Kidney tubule cell (primary cell): ENCODE results near the gene CCDC185.

Experiments
- DNase-seq: peaks from one replicate; pipeline ENCODE4 v3.0.0-alpha.2; 2018; ENCODE audit warnings: low spot score

CCDC185 gene

DNA sequence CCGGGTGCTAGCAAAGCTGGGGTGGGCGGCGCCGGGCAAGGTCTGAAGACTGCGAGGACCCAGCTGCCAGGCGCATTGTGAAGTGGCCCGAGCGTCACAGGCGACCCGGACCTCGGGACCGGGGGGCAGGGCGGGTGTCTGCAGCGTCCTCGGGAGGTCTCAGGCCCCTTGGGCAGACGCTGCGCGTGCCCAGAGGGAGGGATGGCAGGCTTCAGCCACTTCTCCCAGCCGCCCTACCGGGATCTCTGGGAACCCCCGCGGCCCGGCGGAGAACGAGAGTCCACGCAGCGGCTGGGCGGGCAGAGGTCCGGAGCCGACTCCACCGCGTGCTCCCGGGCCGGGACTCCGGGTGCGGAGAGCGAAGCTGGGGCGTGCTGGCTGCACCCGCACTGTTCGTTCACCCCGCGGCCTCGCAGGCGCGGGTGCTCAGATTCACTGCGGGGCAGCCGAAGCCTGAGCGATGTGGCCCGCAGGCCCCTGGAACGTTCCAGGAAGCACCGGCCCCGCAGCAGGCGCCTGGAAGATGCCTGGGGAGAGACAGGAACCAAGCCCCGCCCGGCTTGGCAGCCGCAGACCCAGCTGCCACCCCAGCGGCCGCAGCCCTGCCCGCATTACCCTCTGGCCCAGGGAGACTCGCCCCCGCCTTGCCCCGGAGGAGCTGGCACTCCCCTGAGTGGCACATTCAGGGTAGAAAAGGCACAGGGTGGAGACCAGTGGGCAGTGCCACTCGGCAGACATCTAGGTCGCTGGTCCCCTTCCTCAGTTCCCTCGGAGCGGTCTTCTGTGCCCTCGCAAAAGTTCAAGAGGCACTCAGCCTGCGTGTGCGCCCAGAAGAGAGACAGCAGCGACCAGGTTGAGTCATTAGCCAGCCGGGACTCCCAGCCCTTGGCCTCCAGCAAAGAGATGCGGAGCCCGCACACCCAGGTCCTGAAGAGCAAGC, at the start of gene CCDC185:
CCDC185 (plus strand) TSS at position 141 of the 940 bp plus-strand sequence; CDS start at position 202, 61 bp downstream.
- DNase-seq: peak; percentile 24

DNA sequence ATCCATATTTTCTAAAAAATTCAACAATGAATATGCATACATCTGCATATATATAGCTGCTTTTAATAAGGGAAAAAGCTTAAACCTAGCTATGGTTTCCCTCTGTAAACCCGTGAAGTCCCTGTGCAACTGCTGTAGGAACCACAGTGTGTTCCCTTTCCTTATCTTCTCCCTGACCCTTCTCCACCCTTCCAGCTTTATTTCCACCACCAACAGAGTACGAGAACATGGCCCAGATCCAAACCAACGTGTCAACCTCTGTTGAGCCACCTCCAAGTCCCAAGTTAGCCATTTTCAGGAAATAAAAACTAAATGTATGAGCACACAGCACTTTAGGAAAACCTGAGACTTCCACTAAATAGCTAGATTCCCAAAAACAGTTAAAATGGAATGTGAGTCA, 49.5 kb upstream of the CCDC185 start:
- DNase-seq: no peak

DNA sequence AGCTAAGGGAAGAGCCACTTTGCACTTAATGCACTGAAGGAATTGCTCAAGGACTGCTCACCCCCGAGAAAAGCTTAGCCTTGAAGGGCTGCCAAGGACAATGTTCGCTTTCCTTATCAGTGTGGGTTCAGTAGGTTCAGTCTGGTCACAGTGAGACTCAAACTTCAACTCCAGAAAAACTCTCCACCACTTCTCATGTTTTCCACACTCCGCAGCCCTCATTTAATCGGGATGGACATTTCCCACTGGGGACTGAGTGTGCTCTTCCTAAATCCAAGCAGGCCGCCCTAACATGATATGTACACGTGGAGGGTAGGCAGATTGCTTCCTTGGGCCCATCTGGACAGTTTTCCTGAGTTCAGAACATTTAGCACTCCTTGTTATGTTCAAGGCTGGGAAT, 48.7 kb upstream of the CCDC185 start:
- DNase-seq: no peak

DNA sequence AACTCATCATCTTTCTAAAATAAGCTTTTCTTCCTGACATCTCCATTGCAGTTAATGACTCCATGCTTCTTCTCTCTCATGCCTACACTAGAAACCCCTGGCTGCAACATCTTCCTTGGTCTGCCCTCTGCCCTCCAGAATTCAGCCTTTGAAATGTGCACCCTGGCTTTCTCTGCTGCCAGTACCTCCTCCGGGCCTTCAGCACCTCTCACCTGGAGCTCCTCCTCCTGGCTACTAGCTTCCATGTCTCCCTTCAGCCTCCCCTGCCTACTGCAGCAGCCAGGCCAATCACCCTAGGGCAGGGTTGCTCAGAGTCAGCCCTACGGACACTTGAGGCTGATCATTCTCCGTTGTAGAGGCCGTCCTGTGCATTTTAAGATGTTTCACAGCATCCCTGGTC, 47.5 kb upstream of the CCDC185 start:
- no peak for DNase-seq

DNA sequence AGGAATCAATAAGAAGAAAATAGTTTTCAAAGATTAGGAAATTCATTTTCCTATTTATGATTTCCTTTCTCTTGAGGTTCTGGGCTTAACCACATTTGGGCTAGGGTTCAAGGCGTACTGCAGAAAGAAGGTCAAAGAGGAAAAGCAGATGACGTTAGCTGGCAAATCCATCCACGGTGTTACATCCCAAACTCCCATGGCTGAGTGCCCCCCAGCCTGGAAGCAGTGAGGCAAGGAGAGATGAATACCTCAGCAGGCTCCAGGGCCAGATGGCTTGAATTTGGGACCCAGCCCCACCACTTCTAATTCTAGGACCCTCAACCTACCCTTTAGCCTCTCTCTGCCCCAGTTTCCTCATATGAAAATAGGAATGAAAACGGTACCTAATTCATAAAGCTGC, 46.9 kb upstream of the CCDC185 start:
- DNase-seq: no peak

DNA sequence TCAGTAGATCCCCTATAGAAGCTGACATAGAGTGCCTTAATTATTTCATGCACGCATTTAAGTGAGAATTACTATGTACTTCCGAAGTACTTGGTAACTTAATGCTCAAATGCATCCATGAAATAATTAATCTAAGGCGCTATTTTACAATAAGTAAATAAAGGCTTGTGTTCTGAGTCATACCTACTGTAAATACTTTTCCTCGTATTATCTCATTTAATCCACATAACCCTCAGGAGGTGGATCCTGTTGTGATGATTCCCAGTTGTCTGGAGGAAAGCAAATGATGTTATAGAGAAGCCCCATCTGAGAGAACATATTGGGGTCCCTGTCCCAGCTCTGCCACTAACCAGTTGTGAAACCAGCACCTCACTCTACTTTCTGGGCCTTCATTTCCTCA, 45.6 kb upstream of the CCDC185 start:
- no peak for DNase-seq

DNA sequence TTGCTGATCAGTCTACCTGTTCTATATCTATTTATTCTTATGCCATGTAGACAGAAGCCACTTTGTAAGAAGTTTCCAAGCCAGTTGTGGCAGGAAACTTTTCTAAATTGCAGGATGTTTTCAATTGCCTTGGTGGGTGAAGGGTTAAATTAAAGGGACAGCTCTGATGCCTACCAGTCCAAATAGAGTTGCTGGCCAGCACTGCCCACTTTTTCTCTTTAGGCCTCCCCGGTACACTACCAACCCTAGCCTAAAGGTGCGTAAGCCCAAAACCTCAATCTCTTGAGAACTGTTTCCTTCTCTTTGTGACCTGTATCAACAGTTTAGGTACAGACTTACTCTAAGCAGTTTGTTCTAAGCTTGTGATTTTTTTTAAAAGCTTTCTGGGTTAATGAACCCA, 44.8 kb upstream of the CCDC185 start:
- DNase-seq: no peak

DNA sequence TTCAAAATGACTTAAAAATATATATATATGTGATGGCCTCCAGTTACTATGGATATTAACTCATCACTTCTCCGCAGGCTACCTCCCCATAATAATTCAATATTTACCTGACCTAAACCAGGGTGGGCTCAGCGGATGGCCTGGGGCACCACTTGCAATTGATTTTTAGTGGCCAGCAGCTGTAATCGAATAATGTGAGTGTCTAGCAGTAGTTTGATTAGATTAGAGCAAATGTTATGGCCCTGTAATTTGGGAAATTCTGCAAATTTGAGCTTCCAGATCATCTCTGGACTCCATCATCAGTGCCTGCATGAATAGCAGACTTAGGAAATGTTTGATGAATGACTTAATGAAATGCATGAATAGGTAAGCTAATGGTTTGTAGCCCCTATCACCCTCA, 44.0 kb upstream of the CCDC185 start:
- no peak for DNase-seq

DNA sequence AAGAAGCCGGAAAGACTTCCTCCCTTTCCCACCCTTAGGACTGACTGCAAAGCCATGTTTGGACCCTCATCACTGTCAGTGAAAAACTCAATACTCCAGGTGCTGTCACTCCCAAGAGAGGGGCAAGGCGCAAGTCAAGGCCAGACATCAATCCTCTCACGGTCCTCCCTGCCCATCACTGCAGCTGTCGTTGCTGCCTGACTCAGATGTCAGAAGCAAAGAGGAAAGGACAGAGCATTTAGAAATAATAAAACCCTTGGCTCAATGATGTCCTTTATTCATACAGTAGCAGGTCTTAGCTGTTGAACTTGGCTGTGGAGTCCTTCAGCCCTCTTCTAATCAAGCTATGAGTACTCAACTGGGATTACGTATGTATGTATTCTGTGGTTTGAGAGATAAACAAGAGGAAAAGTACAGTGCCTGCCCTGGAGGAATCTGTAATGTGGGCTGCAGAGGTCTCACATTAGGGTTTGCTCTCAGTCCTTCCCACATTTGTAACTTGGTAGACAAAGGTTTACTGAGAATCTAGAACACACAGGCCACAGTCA, 42.8 kb upstream of the CCDC185 start:
- DNase-seq: no peak

DNA sequence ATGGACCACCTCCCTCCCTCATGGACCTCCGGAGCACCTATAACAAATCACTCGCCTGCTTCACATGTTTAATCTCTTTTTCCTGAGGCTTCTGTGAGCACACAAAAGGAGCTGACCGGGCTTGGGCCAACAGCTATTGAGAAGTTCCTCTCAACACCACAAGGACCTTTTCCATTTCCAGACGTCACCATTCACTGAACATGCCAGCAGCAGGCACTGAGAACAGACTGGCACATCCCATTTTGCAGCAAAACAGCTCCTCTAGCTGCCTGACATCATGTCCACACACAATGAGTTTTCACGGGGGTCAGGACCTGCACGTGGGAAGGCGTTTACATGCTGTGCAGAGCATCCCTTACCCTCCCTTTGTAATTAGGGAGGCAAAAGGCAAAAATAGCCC, 40.3 kb upstream of the CCDC185 start:
- no peak for DNase-seq

DNA sequence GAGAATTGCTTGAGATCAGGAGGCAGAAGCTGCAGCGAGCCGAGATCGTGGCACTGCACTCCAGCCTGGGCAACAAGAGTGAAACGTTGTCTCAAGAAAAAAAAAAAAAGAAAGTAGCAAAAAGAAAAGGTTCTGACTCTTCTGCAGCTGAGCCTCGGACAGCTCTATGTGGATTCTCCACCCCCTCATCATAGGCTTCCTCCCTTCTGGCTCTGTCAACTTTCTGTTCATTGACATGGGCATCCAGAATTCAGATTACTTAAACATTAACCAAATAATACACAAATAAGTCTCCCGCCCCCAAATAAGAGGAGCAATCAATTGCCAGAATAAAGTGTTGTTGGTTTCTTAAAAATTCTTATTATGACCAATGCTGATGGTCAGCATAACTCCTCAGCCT, 39.3 kb upstream of the CCDC185 start:
- no peak for DNase-seq

DNA sequence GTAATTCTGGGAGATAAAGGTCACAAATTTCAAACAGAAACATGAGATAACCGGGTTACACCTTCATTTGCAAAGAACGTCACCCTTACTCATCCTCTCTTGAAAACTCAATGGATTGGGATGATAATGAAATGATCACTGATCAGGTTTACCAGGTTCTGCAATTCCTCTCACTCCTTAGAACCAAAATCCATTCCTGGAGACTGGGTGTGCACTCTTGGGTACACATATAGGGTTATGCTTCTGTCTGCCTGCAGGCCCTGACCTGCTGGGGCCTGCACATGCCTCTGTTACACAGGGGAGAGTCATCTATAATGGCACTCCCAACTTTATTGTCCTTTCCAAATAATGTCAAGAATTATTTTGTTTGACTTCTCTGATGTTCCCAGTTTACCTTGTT, 37.5 kb upstream of the CCDC185 start:
- no peak for DNase-seq

DNA sequence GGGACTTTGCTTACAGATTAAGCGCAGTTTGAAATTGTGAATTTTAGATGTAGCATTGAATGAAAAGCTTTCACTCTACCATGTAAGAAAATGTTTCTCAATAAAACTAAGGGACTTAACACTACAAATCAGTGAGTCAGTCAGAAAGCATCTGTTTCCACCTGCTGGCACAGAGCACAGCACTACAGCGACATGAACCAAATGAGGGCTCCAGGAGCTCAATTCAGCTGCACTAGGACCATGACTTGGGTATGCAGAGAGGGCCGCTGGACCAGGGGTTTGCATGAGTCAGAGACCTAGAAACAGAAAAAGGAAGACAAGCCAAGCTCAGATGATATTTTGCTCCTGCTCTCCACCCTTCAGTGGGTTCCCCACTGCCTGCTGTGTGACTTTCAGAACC, 34.4 kb upstream of the CCDC185 start:
- DNase-seq: peak; percentile 74

DNA sequence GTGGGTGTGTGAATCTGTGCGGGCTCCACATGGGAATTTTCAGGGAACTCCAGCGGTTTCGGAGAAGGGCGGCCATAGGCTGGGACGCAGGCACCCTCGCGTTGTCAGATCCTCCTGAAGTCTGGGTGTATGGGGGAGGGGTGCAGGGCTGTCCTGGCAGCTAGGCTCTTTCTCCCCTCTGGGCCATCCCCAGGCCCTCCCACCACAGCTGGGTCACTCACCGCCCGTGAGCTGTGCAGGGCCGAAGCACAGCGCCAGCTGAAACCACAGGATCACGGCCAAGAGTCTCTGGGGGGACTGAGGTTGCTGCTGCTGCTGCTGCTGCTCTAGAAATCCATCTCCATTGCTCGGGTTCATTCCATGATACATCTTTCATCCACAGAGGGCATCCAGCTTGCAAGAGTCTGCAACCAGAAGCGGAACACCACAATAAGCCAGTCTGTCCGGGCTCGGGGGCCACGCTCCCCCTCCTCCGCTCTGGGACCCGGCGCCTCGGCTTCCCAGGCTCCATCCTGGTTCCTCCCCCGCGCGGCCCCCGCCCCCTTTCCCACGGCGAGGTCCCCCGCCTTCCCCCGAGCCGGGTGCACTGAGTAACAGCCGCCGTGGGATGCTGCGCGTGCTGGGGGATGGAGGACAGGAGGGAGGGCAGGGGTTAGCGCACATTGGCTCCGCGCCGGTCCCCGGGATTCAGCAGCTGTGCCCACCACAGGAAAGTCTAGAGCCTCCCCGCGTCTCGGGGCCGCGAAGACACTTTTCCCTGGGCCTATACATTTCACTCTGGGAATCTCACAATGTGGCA, 30.0 kb upstream of the CCDC185 start:
- DNase-seq: no peak

DNA sequence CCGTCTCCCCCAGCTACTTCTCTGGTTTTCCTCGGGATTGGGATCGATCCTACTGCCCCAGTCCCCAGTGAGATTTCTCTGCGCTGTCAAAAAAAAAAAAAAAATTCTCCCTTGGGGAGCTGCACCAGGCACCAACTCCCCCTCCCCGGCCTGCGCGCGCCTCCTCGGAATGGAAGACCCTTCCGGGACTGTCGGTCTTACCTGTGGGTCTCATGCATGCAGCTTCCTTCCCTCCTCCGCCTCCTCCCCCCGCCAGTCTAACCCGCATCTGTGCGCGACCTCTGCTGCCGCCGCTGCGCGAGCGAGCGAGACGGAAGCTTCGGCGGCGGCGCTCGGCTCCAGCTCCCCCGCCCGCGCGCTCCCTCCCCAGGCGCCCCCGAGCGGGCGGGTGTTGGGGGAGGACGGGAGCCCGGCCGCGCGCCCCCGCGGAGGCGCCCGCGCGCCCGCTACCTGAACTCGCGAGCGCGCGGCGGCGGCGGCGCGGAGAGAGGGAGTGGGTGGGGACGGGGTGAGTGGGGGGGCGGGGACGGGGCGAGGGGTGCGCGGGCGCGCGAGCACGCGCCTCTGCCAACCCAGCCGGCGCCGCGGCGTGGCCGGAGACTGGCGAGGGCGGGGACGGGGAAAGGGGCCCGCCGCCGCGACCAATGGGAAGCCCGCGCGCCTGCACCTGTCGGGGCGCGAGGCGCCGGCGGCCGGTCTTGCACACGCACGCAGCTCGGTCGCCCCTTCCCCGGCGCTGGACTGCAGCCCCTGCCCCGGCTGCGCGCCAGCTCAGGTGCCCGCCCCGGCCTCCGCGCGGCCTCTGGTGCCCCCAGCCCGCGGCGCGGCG, 29.1 kb upstream of the CCDC185 start, which contains the start of gene SUSD4:
SUSD4 (minus strand) TSS at position 321 of the 829 bp plus-strand sequence. CDS start 751 bp downstream, outside the sequence.
- peak; percentile 52 for DNase-seq

DNA sequence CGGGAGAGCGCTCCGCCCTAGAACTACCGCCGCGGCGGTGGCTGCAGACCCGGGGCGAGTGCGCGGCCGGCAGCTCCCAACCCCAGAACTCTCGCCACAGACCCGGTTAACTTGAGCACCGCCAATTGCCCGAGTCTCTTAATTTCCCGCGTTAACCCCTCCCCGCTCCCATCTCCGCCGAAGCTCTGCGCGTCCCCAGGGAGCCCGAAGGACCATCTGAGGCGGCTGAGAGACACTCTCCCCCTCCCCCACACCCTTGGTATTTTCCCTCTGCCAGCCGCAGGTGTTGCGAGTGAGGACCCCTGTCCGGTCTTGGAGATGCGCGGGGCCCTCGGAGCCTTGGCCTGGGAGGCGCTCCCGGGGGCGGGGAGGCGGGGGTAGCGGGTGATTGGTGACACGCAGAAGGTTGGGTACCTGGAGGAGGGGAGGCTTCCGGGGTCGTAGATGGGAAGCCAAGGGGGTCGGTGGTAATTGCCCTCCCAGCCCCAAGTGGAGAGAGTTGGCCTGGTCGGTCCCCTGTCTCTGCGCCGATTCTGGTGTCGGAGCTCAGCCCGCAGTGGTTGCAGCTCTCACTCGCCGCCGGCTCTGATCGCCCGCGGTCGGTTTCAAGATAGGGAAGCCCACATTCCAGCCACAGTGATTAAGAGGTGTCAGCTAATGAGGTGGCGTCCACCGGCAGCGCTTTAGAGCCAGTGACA, 28.4 kb upstream of the CCDC185 start:
- peak; percentile 10 for DNase-seq

DNA sequence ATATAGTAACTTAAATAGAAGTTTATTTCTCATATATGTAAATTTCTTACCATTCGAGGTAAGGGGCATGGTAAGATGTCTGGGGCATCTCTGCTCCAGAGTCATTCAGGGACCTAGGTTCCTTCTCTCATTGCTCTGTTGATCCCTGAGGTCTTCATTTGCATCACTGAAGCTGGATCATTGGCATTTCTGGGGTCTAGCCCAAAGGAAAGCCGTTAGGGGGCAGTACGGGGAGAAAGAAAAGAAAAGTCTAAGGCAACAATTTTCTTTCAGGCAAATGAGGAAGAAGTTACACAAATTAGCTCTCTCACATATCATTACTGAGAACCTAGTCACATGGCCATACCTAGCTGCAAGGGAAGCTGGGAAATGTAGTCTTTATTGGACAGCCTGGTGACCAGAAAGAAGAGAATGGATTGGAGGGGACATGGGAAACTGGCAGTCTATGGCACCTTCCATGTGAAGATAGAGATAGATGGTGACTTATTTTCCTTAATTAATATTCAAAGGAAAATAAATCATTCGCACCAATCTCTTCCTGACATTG, 19.1 kb upstream of the CCDC185 start:
- no peak for DNase-seq

DNA sequence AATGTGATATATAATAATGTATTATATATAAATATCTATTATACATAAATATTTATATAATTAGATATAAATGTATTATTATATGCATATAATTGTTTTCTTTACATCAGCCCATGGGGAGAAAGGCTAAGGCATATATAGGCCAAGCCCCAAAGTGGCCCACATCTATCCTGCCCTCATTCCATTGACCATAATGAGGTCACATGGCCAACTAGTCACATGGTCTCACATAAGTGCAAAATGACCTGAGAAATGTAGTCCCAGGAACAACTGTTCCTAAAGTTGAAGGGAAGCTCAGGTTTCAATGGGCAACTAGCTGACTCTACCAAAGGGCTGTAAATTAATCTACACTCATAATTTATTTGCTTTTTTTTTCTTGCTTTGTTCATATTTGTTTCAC, 14.5 kb upstream of the CCDC185 start:
- DNase-seq: no peak

DNA sequence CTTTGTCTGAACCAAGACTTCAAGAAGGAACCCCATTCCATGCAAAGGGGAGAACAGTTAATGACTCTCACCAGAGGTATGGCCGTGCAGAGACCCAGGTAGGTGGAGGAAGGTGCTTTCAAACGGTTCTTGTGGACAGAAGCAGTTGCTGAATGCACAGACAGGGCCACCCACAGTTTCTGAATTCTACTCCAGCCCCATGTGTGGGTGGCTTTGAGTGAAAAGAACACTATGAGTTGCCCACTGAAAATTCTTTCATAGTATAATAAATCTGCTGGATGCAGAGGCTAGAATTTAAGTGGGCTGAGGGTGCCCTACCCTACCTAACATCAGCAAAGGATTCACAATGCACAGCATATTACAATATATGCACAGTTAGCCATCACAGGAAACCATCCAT, 7.2 kb upstream of the CCDC185 start:
- no peak for DNase-seq

DNA sequence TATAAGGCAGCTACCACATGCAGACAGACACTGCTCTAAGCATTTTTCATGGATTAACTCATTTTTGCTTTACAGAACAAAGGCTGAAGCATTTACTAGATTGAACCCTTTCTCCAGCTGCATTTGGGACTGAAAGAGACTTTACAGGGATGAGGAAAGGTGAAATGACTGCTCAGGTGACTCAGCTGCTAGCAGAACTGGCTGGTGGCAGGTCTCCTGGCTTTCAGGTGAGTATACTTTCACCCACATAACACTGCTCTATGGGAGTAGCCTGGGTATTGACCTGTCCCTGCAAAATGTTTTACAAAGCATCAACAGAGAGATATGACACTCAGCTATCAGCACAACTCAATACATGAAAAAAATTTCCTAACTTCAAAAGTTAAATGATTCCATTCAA, 2.6 kb upstream of the CCDC185 start:
- DNase-seq: peak; percentile 23

DNA sequence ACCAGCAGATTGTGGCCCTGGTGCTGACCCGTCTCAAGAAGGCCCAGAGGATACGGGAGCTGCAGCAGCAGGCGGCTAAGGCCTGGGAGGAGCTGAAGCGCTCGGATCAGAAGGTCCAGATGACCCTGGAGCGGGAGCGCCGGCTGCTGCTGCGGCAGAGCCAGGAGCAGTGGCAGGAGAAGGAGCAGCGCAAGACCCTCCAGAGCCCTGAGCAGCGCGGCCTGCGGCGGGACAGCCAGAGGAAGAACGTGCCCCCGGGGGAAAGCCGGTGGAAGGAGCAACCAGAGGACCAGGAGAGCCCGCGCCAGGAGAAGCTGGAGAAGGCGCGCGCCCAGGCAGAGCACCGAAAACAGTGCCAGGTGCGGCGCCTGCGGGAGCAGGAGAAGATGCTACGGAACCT, 1.0 kb downstream of the CCDC185 start:
- no peak for DNase-seq
